GM19395 (cell line): ENCODE data around the gene SLC35F4.
"Not testable (repeated sequence)": the region's sequence is repeated elsewhere in the genome, so short reads cannot be mapped to it uniquely, and the experiment has no call there.

ENCODE experiments used
- ATAC-seq: cut with Tn5 transposase; IDR thresholded peaks from one replicate; pipeline ENCODE4 v1.9.1; 2021; ENCODE audit warnings: mild to moderate bottlenecking, moderate library complexity; ENCODE audit not compliant: unreplicated experiment

SLC35F4 gene

DNA sequence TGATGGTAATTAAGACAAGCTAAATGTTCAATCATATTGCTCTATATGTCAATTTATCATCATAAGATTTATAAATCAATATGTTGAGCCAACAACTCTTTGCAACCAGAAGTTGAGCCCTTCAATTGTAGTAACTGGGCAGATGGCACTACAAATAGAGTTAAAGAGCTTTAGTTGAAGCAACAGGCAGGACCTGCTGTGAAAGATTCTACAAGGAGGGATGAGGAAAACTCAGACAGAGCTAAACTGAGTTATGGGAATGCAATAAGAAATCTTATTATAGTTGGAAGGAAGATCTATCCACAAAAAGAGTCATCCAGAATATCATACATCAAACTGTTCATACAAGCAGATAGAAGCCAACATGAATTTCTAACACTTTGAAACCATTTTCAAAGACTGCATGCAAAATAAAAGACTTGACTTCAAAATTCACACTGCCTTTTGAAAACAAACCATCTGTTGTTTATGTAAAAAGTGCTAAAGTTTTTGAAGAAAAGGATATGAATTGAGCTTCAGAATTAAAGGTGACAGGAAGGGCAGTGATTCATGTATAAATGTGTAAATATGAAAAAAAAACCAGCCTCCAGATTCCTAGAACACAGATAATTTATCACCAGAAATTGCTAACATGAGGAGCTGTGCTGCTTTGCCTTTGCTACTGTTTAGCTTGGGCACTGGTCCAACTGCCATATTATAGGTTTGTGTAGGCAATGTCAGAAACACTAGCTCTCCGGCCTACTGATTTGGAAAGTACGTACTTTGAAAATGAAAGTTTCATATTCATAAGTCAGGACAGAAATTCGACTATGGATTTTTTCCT, 133.2 kb downstream of the SLC35F4 start:
- no peak for ATAC-seq

- ATAC-seq = no peak
Observed at GRCh38 chr14:57729208-57730187, 136.4 kb downstream of the SLC35F4 start.

GRCh38 chr14:57725399-57726077, 140.4 kb downstream of the SLC35F4 start:
- ATAC-seq = no peak

DNA sequence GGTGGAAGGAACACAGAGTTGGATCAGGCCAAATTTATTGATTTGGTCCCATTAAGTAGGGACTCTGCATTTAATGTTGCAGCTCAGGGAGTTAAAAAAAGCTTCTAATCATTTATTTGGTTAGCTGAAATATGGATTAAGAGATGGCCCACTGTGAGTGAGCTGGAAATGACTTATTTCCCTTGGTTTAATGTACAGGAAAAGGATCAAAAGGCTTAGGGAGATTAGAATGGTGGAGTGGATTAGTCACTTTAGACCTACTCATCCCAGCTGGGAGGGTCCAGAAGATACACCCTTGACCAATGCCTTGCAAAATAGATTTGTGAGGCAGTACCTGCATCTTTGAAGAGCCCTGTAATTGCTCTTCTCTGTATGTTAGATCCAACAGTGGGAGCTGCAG, 143.8 kb downstream of the SLC35F4 start:
- ATAC-seq = not testable (repeated sequence)

DNA sequence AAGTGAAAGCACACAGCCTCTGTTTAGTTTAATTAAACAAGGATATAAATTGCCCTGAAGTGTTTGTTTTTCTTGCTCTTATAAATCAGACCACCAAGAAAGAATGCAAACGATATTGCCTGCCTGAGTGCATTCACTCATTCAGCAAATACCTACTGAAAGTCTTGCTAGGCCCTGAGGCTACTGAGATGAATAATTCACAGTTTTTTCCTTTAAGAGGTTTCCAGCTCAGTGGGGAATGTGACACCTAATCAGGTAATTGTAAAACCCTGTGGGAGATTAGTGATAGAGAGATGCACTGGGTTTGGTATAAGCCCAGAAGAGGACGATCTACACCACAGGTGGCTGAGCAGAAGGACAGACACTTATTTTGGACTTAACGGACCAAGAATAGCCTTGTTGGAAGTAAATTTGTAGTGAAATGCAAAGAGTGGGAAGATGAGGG, 151.4 kb downstream of the SLC35F4 start:
- no peak for ATAC-seq

DNA sequence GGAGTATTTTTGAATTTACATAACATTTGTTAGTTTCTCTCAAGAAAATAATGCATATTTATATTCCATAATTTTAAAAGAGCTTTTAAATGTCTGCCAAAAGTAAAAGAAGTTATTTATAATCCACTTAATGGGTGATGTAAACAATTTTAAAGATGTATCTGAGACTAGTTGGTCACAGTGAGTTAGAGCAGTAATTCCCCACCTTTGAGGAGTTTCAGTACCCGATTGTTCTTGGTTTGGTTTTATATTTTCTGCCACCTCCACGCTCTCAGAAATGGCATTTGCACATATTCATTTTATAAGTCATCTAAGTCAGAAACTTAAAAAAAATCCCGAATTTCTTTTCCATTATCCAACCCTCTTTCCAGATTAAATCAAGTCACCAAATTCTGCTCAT, 153.2 kb downstream of the SLC35F4 start:
- no peak for ATAC-seq

DNA sequence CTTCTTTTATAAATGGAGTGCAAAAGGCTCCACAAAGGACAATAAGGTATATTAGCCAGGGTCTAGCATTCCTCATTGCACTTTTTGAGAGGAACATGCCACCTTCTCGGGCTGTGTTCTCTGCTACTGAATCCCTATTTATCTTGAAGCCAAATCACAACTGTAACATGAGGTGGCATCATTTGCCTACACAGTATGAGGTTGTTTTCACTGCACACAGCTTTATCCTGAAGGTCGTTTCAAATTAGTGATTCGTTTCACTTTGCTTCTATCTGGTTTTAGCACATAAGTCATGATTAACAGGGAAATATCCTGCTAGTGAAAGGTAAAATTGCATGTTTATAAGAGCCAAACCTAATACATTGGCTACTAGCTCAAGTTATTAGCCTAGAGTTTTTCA, 153.8 kb downstream of the SLC35F4 start:
- no peak for ATAC-seq

DNA sequence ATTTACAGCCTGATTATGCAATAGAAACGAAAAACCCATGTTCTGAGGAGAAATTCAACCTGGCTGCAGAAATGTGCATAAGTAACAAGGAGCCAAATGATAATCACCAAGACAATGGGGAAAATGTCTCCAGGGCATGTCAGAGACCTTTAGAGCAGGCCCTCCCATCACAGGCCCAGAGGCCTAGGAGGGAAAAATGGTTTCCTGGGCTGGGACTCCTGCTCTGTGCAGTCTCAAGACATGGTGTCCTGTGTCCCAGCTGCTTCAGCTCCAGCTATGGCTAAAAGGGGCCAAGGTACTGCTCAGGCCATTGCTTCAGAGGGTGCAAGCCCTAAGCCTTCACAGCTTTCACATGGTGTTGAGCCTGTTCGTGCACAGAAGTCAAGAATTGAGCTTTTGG, 156.0 kb downstream of the SLC35F4 start:
- ATAC-seq = no peak

DNA sequence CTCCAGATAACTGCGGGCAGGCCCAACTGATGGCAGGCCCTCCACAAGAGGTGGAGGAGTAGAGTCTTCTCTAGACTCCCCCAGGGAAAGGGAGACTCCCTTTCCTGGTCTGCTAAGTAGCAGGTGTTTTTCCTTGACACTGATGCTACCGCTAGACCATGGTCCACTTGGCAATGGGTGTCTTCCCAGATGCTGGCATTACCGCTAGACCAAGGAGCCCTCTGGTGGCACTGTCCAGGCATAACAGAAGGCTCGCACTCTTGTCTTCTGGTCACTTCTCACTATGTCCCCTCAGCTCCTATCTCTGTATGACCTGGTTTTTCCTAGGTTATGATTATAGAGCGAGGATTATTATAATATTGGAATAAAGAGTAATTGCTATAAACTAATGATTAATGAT, 156.8 kb downstream of the SLC35F4 start:
- ATAC-seq = not testable (repeated sequence)

- no peak for ATAC-seq
Observed at GRCh38 chr14:57707219-57707618, 158.7 kb downstream of the SLC35F4 start.

DNA sequence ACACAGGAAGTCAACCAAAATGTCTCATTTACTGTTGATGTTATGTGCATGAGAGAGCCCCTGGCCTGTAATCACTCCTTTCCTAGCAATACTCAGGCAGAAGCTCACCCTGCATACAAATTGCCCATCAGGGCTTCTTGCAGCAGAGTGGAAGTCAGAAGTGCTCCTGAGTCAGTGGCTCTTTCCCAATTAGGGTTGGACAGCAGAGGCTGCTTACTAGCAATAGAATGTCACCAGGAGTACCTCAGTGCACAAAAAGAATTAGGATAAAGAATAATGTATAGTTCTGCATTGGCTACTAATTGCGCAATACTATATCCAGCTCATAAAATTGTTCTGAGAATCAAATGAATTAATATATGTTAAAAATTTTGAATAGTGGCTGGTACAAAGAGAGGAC, 161.1 kb downstream of the SLC35F4 start:
- ATAC-seq = no peak

- ATAC-seq = no peak
Observed at GRCh38 chr14:57699947-57700346, 165.9 kb downstream of the SLC35F4 start.

GRCh38 chr14:57692671-57693070, 173.2 kb downstream of the SLC35F4 start:
- ATAC-seq = no peak

DNA sequence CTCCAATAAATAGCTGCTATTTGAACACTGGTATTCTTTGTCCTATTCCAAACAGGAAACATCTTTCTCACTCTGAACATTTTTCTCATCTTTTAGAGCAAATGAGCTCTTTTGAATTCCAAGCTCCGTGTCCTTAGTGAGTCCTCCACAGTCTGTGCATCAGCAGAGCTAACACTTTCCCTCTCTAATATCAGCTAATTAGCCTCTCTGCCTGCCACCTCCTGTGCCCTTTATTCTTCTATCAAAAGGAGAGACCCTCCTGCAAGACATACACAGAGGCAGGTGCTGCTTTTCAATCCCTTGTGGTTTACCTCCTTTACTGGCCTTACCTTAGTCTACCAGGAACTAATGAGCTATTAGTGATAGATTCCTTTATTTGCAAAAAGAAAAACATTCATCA, 178.5 kb downstream of the SLC35F4 start:
- no peak for ATAC-seq

DNA sequence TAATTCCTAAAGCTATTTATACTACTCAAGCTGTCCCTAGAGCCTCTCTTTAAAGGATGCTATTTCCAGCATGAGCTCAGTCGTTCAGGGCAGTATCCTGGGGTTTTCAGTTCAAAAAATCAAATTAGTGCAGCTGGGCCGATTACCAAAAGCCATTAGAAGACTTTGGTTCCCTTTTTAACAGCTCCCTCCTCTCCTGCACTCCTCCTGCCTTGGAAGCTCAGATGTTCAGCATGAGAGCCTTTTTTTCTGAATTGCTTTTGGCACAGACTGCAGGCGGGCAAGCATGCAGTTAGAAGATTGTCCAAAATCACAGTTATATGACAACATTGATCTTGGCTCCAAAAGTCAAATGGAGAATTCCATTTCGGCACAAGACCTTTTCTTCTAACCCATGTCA, 179.6 kb downstream of the SLC35F4 start:
- no peak for ATAC-seq

GRCh38 chr14:57671021-57671420, 194.9 kb downstream of the SLC35F4 start:
- ATAC-seq = no peak

DNA sequence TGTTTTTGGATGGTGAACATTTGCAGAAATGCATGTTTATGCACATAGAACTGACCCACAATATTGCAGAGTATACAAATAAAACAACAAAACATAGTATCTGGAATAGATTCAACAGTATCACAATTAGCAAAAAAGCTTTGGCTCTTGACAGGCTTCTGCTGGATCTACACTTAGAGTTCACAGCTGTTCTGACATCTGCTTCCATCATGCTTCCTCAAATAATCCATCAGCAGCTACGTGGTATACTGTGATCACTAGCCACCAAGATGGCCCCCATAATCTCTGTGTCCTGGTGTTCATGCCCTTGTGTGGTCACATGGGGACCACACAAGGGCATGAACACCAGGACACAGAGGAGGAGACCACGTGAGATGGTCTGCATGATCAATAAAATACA, 205.7 kb downstream of the SLC35F4 start:
- no peak for ATAC-seq

DNA sequence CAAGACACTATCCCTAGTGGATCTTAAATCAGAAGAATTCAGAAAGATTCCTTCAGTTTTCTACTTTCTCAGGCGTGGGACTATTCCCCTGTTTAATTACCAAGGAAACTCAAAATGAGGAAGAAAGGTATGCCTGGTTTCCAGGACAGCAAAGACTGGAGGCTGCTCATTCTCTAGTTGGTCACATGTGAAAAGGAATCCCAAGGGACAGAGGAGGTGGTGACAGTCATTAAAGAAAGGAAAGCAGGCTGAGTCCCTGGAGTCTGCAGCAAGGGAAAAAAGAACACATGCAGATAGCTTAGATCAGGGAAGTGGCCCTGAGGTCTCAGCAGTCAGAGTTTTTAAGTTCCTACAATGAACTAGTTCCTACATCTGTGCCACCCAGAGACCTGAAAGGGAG, 206.8 kb downstream of the SLC35F4 start:
- no peak for ATAC-seq

- ATAC-seq = no peak
Observed at GRCh38 chr14:57657487-57657886, 208.4 kb downstream of the SLC35F4 start.

DNA sequence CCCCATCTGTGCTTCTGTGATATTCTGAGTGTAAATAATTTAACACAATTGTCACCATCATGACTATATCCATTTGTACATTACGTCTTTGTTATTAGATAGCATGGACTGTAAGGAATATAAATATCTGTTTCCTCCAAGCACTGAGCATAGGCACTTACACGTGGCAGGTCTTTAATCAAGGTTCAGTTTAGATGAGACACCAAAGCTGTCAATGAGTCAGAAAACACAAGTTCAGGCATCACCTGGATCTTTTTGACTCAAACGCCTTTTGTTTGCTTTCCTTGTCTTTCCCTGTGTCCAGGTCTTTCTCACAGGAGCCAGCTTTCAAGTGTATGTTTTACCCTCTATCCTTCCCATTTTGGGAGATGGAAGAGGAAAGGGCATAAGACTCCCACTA, 209.0 kb downstream of the SLC35F4 start:
- no peak for ATAC-seq

DNA sequence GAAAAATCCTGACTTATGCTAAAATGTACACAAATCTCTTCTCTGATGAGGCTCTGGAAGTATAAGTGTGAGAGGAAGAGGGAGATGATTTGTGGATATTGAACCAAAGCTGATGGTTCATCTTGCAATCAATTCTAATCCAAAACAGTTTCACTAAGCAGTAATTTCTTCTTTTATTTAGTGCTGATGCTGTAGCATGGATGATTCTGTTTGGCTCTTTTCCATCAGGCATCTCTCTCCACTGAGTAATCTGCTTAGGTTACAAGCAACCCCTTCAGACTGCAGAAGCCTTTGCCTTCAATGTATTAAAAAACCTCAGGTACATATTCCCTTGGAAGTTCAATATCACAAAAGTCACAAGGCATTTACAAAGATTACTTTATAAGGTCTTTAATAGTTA, 213.1 kb downstream of the SLC35F4 start:
- no peak for ATAC-seq
